Transverse colon (tissue), 4 donors: ENCODE results near the gene SESN1. TPM values are rescaled to one million over a fixed set of nuclear protein-coding genes. Genes with fewer than 3 reads are reported as not detected.
A peak's percentile ranks its signal among the peaks of the same experiment; 100 is the strongest.

ENCODE experiments used
- DNase-seq: peaks from one replicate; pipeline ENCODE4 v3.0.0-alpha.2; 2019
- H3K27ac ChIP-seq, 4 donors: fragments of 200-600 bp; sonication (generic); 2 replicates each; pipeline ENCODE4 v1.5.1; 2016 to 2018; ENCODE audit warnings: inconsistent platforms in 4 of 4
- H3K27me3 ChIP-seq: fragments of 200-600 bp; sonication (generic); 2 replicates; pipeline ENCODE4 v1.5.1; 2017; ENCODE audit warnings: inconsistent platforms
- H3K36me3 ChIP-seq, 4 donors: fragments of 200-600 bp; sonication (generic); 2 replicates each; pipeline ENCODE4 v1.5.1; 2017 to 2019; ENCODE audit warnings: inconsistent platforms in 4 of 4
- H3K4me1 ChIP-seq, 4 donors: fragments of 200-600 bp; sonication (generic); 2 replicates each; pipeline ENCODE4 v1.5.1; 2017 to 2020; ENCODE audit warnings: inconsistent platforms in 4 of 4
- H3K4me3 ChIP-seq, 4 donors: fragments of 200-600 bp; sonication (generic); 1 replicate in 1 of 4; 2 replicates in 3 of 4; pipeline versions ENCODE4 v1.5.1 to v1.6.1; 2017 to 2019; ENCODE audit warnings: inconsistent platforms in 4 of 4
- H3K9me3 ChIP-seq, 2 donors: fragments of 200-600 bp; sonication (generic); 2 replicates each; pipeline ENCODE4 v1.5.1; 2017 to 2019; ENCODE audit warnings: inconsistent platforms in 2 of 2
- CTCF ChIP-seq, 5 experiments: fragments of 200-600 bp in 3 of 5; fragments of 450-650 bp in 2 of 5; sonication (generic) in 3 of 5; IDR thresholded peaks; 1 replicate in 2 of 5; 2 replicates in 3 of 5; pipeline ENCODE4 v1.5.1; 2016 to 2017; ENCODE audit warnings: antibody characterized with exemption in 5 of 5, inconsistent platforms in 3 of 5, mild to moderate bottlenecking in 2 of 5, moderate library complexity in 1 of 5
- EP300 ChIP-seq: sonication (generic); formaldehyde crosslinking; IDR thresholded peaks from one replicate; pipeline ENCODE4 v1.6.1; 2017; ENCODE audit warnings: antibody characterized with exemption, low read depth
- POLR2A ChIP-seq: fragments of 450-650 bp; IDR thresholded peaks from one replicate; pipeline ENCODE4 v1.6.1; 2016; ENCODE audit warnings: antibody characterized with exemption, mild to moderate bottlenecking, moderate library complexity
- POLR2AphosphoS5 ChIP-seq, 3 donors: sonication (generic); formaldehyde crosslinking; IDR thresholded peaks; one replicate each; pipeline ENCODE4 v1.6.1; 2016; ENCODE audit warnings: antibody characterized with exemption in 3 of 3
- WGBS, 2 donors: methylation state at CpG; one replicate each; pipeline ENCODE4 v1.1.5; 2018; ENCODE audit warnings: low coverage in 1 of 2; 5-methylcytosine and 5-hydroxymethylcytosine counted together
- in situ Hi-C, 4 donors: fragments of 200-750 bp; cut with MboI; loops; one replicate each; pipeline versions ENCODE4 v1.15.0 to v1.15.1; 2017; ENCODE audit warnings: low sequenced_read_pairs in 3 of 4, low pct_ligation_motif_present in 1 of 4, low pct_unique_long_range_greater_than_20kb in 1 of 4
- intact Hi-C: fragments of 100-400 bp; cut with DNase I; formaldehyde crosslinking; loops from one replicate; pipeline ENCODE4 v1.15.1; 2023; ENCODE audit warnings: low total_unique reads
- total RNA-seq, 4 donors: library from RNA; depleted of rRNA; stranded (reverse); fragments of >200 nt; gene quantifications; one replicate each; pipeline ENCODE4 v1.1.0, GENCODE V29; 2016

The SESN1 gene
- total RNA-seq, 4 donors from 2014 or later = 43.1 to 73.4 (median 48.7) TPM

GRCh38 chr6:109097661-109098060, 3.0 kb upstream of the SESN1 start:
- Histone ChIP-seq H3K27me3 (no peaks in the 10 kb centered on the region), H3K4me3 (no peak overlapping the region), H3K9me3 (no peaks in the 10 kb centered on the region), H3K36me3 (no peaks in the 10 kb centered on the region), H3K4me1 (peaks cover 4 to 34% (median 15%) of the 10 kb centered on the region in 4 donors), H3K27ac (no peak overlapping the region)
- TF ChIP-seq POLR2A (no peak), POLR2AphosphoS5 (IDR thresholded peaks at IDR 0.05) (no peak), CTCF (IDR thresholded peaks at IDR 0.05) (no peak), EP300 (no peak)
- intact Hi-C loops = no loop called here
- in situ Hi-C loops = loop anchor here in 2 of 4 donors (10.0 to 25.0 kb wide), 2 partner anchors 287 to 1135 kb away; partner anchors contain the start of genes CD164 (in 1 of the 2) and SEC63 (in 1 of the 2)
- WGBS, 2 donors = 84 to 100% methylated on average over 1 of the region's 1 CpG
- no peak for DNase-seq

GRCh38 chr6:109096208-109096607, 1.6 kb upstream of the SESN1 start:
- Histone ChIP-seq H3K27me3 (no peaks in the 10 kb centered on the region), H3K4me1 (peaks cover 4 to 49% (median 30%) of the 10 kb centered on the region in 4 donors), H3K27ac (peak overlapping the region; percentile 95 to 100 (median 99)), H3K9me3 (no peaks in the 10 kb centered on the region), H3K36me3 (no peaks in the 10 kb centered on the region), H3K4me3 (peak overlapping the region in 3 of 4 donors; percentile 62 to 80 (median 72))
- intact Hi-C loops (no loop called here), in situ Hi-C loops (loop anchor here in 2 of 4 donors (10.0 to 25.0 kb wide), 2 partner anchors 289 to 1134 kb away; partner anchors contain the start of genes CD164 (in 1 of the 2) and SEC63 (in 1 of the 2))
- 31 to 37% methylated on average over 5 to 6 of the region's 6 CpGs for WGBS, 2 donors
- no peak for DNase-seq
- no peak for TF ChIP-seq EP300
- no peak for TF ChIP-seq POLR2A
- no peak for TF ChIP-seq CTCF (IDR thresholded peaks at IDR 0.05)
- TF ChIP-seq POLR2AphosphoS5 (IDR thresholded peaks at IDR 0.05) = no peak

GRCh38 chr6:109095835-109096084, 1.1 kb upstream of the SESN1 start:
- Histone ChIP-seq H3K9me3 (no peaks in the 10 kb centered on the region), H3K4me3 (peak overlapping the region; percentile 49 to 80 (median 67)), H3K36me3 (no peaks in the 10 kb centered on the region), H3K4me1 (peaks cover 4 to 53% (median 33%) of the 10 kb centered on the region in 4 donors), H3K27ac (peak overlapping the region; percentile 95 to 100 (median 99)), H3K27me3 (no peaks in the 10 kb centered on the region)
- intact Hi-C loops (no loop called here), in situ Hi-C loops (loop anchor here in 2 of 4 donors (10.0 to 25.0 kb wide), 2 partner anchors 289 to 1133 kb away; partner anchors contain the start of genes CD164 (in 1 of the 2) and SEC63 (in 1 of the 2))
- TF ChIP-seq EP300 = no peak
- TF ChIP-seq CTCF (IDR thresholded peaks at IDR 0.05) = no peak
- no peak for TF ChIP-seq POLR2AphosphoS5 (IDR thresholded peaks at IDR 0.05)
- no peak for TF ChIP-seq POLR2A
- no peak for DNase-seq
- WGBS, 2 donors = 6% methylated on average over 8 of the region's 8 CpGs; no CpG with 5 or more reads in 1 of the 2 donors

GRCh38 chr6:109095036-109095834, 589 bp upstream of the SESN1 start, which contains the start of gene CEP57L1:
Gene CEP57L1, plus strand, starts transcription at chr6:109095507. Its CDS starts 49,715 bp downstream, at chr6:109145222.
- 0% methylated on average over 10 to 46 of the region's 49 CpGs for WGBS, 2 donors
- in situ Hi-C loops = loop anchor here in 2 of 4 donors (10.0 to 25.0 kb wide), 2 partner anchors 290 to 1133 kb away; partner anchors contain the start of genes CD164 (in 1 of the 2) and SEC63 (in 1 of the 2)
- intact Hi-C loops = no loop called here

More at GRCh38 chr6:109095036-109095834, 589 bp upstream of the SESN1 start, which contains the start of gene CEP57L1:
- TF ChIP-seq POLR2A (peak; percentile 12), EP300 (no peak), CTCF (IDR thresholded peaks at IDR 0.05) (peak in 2 of 5 experiments; percentile 11 to 27), POLR2AphosphoS5 (IDR thresholded peaks at IDR 0.05) (peak; percentile 71 to 76 (median 74))
- H3K27ac ChIP-seq = peak within 1 kb of the TSS; percentile 95 to 100 (median 99)
- H3K9me3 ChIP-seq = no peaks in the 10 kb centered on the region
- peak; percentile 98 for DNase-seq
- H3K27me3 ChIP-seq = no peaks in the 10 kb centered on the region
- no peaks in the 10 kb centered on the region for H3K36me3 ChIP-seq
- peaks cover 7 to 57% (median 34%) of the 10 kb centered on the region in 4 donors for H3K4me1 ChIP-seq
- peak within 1 kb of the TSS; percentile 49 to 80 (median 67) for H3K4me3 ChIP-seq
